ENCODE measurements around the gene LDLRAD4.

The LDLRAD4 gene

GRCh38 chr18:13594551-13594950 is 376.0 kb downstream of the LDLRAD4 start:
- ChIA-PET CTCF (no interaction called here), POLR2A (no interaction called here)
- no peak for TF ChIP-seq HDGF (IDR thresholded peaks at IDR 0.05; ENCODE audit: borderline replicate concordance)
- TF ChIP-seq CTBP1 (IDR thresholded peaks at IDR 0.05; ENCODE audit: borderline replicate concordance) = no peak
- no peak for TF ChIP-seq TARDBP (IDR thresholded peaks at IDR 0.05)
- no peak for TF ChIP-seq NFRKB (IDR thresholded peaks at IDR 0.05)
- no peak for TF ChIP-seq ZNF384 (IDR thresholded peaks at IDR 0.05)
- TF ChIP-seq SUZ12 (IDR thresholded peaks at IDR 0.05) = no peak
- TF ChIP-seq BHLHE40 (IDR thresholded peaks at IDR 0.05; ENCODE audit: borderline replicate concordance) = no peak
- TF ChIP-seq SP1 (IDR thresholded peaks at IDR 0.05) = no peak
- no peak for TF ChIP-seq ARNT (IDR thresholded peaks at IDR 0.05)
- TF ChIP-seq FOXK2 (IDR thresholded peaks at IDR 0.05) = no peak
- no peak for TF ChIP-seq FOXA1 (IDR thresholded peaks at IDR 0.05)
- TF ChIP-seq L3MBTL2 (conservative IDR thresholded peaks at IDR 0.05) = no peak
- no peak for TF ChIP-seq ELF4 (IDR thresholded peaks at IDR 0.05)
- no peak for TF ChIP-seq FOXM1 (IDR thresholded peaks at IDR 0.05; ENCODE audit: borderline replicate concordance)
- TF ChIP-seq PKNOX1 (IDR thresholded peaks at IDR 0.05) = no peak
- no peak for DNase-seq (ENCODE audit: extremely low spot score)

GRCh38 chr18:13597068-13597467 is 378.5 kb downstream of the LDLRAD4 start:
- ChIA-PET POLR2A (no interaction called here), CTCF (no interaction called here)
- TF ChIP-seq HDGF (IDR thresholded peaks at IDR 0.05; ENCODE audit: borderline replicate concordance) (no peak), ARNT (IDR thresholded peaks at IDR 0.05) (no peak), LEF1 (IDR thresholded peaks at IDR 0.05; ENCODE audit: borderline replicate concordance) (no peak), FOXM1 (IDR thresholded peaks at IDR 0.05; ENCODE audit: borderline replicate concordance) (no peak), ZNF384 (IDR thresholded peaks at IDR 0.05) (no peak), CTBP1 (IDR thresholded peaks at IDR 0.05; ENCODE audit: borderline replicate concordance) (no peak), PKNOX1 (IDR thresholded peaks at IDR 0.05) (no peak), FOXK2 (IDR thresholded peaks at IDR 0.05) (no peak), L3MBTL2 (conservative IDR thresholded peaks at IDR 0.05) (no peak)
- DNase-seq (ENCODE audit: extremely low spot score) = no peak

GRCh38 chr18:13598591-13598990 is 380.0 kb downstream of the LDLRAD4 start:
- TF ChIP-seq NFRKB (IDR thresholded peaks at IDR 0.05) = no peak
- no peak for TF ChIP-seq FOXA1 (IDR thresholded peaks at IDR 0.05)
- TF ChIP-seq L3MBTL2 (conservative IDR thresholded peaks at IDR 0.05) = no peak
- no peak for TF ChIP-seq ARNT (IDR thresholded peaks at IDR 0.05)
- no peak for TF ChIP-seq CTBP1 (IDR thresholded peaks at IDR 0.05; ENCODE audit: borderline replicate concordance)
- TF ChIP-seq BHLHE40 (IDR thresholded peaks at IDR 0.05; ENCODE audit: borderline replicate concordance) = no peak
- TF ChIP-seq FOXM1 (IDR thresholded peaks at IDR 0.05; ENCODE audit: borderline replicate concordance) = no peak
- TF ChIP-seq ELF4 (IDR thresholded peaks at IDR 0.05) = no peak
- TF ChIP-seq FOXK2 (IDR thresholded peaks at IDR 0.05) = no peak
- no peak for TF ChIP-seq HDGF (IDR thresholded peaks at IDR 0.05; ENCODE audit: borderline replicate concordance)
- no peak for TF ChIP-seq SUZ12 (IDR thresholded peaks at IDR 0.05)
- no peak for TF ChIP-seq TARDBP (IDR thresholded peaks at IDR 0.05)
- no peak for TF ChIP-seq LEF1 (IDR thresholded peaks at IDR 0.05; ENCODE audit: borderline replicate concordance)
- TF ChIP-seq PKNOX1 (IDR thresholded peaks at IDR 0.05) = no peak
- no peak for TF ChIP-seq ZNF384 (IDR thresholded peaks at IDR 0.05)
- TF ChIP-seq SP1 (IDR thresholded peaks at IDR 0.05) = no peak
- POLR2A ChIA-PET = no interaction called here
- no peak for DNase-seq (ENCODE audit: extremely low spot score)
- CTCF ChIA-PET = no interaction called here

GRCh38 chr18:13599031-13599430 is 380.5 kb downstream of the LDLRAD4 start:
- no peak for DNase-seq (ENCODE audit: extremely low spot score)
- TF ChIP-seq BHLHE40 (IDR thresholded peaks at IDR 0.05; ENCODE audit: borderline replicate concordance) (no peak), SUZ12 (IDR thresholded peaks at IDR 0.05) (no peak), TARDBP (IDR thresholded peaks at IDR 0.05) (no peak), LEF1 (IDR thresholded peaks at IDR 0.05; ENCODE audit: borderline replicate concordance) (no peak), FOXM1 (IDR thresholded peaks at IDR 0.05; ENCODE audit: borderline replicate concordance) (no peak), ELF4 (IDR thresholded peaks at IDR 0.05) (no peak), NFRKB (IDR thresholded peaks at IDR 0.05) (no peak)
- ChIA-PET CTCF (no interaction called here), POLR2A (no interaction called here)

GRCh38 chr18:13603304-13604019 is 384.9 kb downstream of the LDLRAD4 start:
- ChIA-PET POLR2A (no interaction called here), CTCF (no interaction called here)
- no peak for DNase-seq (ENCODE audit: extremely low spot score)
- TF ChIP-seq PKNOX1 (IDR thresholded peaks at IDR 0.05) = no peak
- no peak for TF ChIP-seq HDGF (IDR thresholded peaks at IDR 0.05; ENCODE audit: borderline replicate concordance)
- TF ChIP-seq TARDBP (IDR thresholded peaks at IDR 0.05) = no peak
- TF ChIP-seq ELF4 (IDR thresholded peaks at IDR 0.05) = no peak
- TF ChIP-seq L3MBTL2 (conservative IDR thresholded peaks at IDR 0.05) = no peak
- TF ChIP-seq BHLHE40 (IDR thresholded peaks at IDR 0.05; ENCODE audit: borderline replicate concordance) = no peak
- TF ChIP-seq FOXK2 (IDR thresholded peaks at IDR 0.05) = no peak
- TF ChIP-seq LEF1 (IDR thresholded peaks at IDR 0.05; ENCODE audit: borderline replicate concordance) = no peak

- TF ChIP-seq LEF1 (IDR thresholded peaks at IDR 0.05; ENCODE audit: borderline replicate concordance) (no peak), HDGF (IDR thresholded peaks at IDR 0.05; ENCODE audit: borderline replicate concordance) (no peak), FOXA1 (IDR thresholded peaks at IDR 0.05) (no peak), L3MBTL2 (conservative IDR thresholded peaks at IDR 0.05) (no peak), TARDBP (IDR thresholded peaks at IDR 0.05) (no peak), SUZ12 (IDR thresholded peaks at IDR 0.05) (no peak), FOXK2 (IDR thresholded peaks at IDR 0.05) (no peak), PKNOX1 (IDR thresholded peaks at IDR 0.05) (no peak), ELF4 (IDR thresholded peaks at IDR 0.05) (no peak), ARNT (IDR thresholded peaks at IDR 0.05) (no peak)
- ChIA-PET POLR2A (no interaction called here), CTCF (no interaction called here)
- no peak for DNase-seq (ENCODE audit: extremely low spot score)
Observed at GRCh38 chr18:13604786-13605185, 386.2 kb downstream of the LDLRAD4 start.

Measured in HEK293T (cell line).